ENCODE measurements around the gene INPP4A.

Gene INPP4A

GRCh38 chr2:98478088-98478551 lies 33.5 kb downstream of the INPP4A start:
- DNase-seq, result no peak

- DNase-seq, result no peak
Measured at GRCh38 chr2:98478907-98479306, 34.2 kb downstream of the INPP4A start.

DNA sequence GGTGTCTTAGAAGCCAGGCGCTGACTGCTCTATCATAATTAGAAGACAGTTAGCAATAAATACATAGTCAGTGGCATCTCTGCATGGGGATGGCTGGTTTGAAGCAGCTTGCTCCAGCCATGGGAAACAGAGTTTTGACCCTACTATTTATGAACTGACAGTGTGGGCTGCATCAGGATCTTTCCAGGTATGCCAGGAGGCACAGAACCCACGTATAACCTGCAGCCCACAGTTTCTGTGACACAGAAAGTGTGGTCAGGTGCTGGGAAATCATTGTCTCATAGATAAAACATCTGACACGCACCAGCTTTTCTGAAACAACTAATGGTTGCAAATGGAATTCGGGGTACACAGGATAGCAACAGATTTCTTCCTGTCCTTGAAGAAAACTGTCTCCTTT lies 34.7 kb downstream of the INPP4A start:
- DNase-seq, result no peak

- no peak for DNase-seq
Measured at GRCh38 chr2:98479959-98480524, 35.4 kb downstream of the INPP4A start.

DNA sequence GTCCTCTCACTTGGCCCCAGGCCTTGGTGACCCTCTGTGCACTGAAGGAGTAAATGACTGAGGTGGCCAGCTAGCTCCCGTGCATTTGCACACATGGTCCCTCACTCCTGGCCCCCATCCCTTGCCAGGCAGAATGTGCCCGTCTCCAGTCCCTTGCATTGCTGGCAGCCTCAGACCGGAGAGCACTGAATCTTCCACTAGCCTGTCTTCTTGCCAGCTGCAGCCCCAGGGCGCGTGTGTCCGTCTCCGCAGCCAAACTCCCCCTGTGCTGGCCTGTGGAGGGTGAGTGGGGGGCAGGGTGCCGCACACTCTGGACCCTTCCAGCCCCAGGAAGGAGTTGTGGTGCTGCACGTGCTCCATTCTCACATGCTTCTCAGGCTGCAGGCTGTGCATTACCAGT lies 35.9 kb downstream of the INPP4A start:
- no peak for DNase-seq

DNA sequence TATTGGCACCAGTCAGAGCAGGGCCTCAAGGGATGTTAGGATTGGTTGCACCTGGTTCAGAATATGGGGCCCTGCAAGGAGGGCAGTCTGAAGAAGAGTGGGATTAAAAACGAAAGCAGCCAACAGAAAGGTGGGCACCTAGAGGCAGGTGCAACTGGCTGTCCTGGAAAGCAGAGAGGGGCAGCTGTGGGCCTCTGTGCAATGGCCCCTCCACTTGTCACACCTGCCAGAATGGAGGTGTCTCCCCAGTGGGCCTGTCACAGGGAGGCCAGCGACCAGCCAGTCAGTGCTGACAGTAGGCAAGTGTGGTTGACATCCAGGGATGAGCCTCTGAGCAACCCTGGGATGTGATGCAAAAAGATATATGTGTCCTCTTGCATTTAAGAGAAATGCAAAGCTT lies 37.7 kb downstream of the INPP4A start:
- no peak for DNase-seq

DNA sequence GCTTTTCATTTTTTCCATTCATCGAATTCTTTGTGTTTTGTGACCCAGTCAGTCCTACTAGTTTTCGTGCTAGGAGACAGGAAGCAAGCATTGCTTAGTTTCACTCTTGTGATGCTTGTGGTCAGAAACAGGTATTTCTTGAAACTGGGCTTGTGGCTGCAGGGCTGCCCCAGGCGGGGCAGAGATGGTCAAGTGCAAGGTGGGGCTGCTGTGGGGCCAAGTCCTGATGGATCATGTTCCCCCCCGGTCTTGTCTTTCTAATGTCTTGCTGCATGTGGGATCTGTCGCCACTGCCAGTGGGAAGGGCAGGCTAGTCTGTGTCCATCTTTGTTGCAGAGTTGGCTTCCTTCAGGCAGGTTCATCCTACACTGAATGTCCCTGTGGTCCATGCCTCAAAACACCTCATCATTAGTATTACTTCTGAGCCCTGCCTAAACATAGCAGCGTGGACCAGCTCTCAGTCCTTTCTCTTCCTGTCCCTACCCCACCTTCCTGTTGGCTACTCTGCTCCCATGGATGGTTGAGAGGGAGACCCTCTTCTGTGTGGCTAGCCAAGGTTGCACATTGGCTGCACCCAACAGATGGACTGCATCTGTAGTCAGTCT lies 38.7 kb downstream of the INPP4A start:
- no peak for DNase-seq

DNA sequence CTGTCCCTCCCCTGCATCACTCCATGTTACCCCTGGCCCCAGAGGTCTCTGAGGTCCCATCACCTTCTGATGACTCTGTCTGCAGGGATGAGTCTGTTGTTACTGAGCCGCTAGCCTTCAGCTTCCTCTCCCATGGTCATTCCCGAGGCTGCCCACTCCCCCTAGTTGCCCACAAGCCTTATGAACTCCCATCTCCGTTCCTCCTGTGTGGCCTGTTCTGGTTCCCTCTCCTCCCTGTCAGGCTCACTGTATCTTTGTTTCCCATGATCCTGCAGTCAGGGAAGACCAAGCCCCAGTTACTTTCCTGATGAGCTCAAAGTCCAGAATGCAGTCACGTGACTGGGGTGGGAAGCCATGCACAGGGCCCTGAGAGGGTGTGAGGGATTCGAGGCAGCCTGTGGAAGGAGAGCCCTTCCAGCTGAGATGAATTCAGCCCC lies 39.5 kb downstream of the INPP4A start:
- no peak for DNase-seq

DNA sequence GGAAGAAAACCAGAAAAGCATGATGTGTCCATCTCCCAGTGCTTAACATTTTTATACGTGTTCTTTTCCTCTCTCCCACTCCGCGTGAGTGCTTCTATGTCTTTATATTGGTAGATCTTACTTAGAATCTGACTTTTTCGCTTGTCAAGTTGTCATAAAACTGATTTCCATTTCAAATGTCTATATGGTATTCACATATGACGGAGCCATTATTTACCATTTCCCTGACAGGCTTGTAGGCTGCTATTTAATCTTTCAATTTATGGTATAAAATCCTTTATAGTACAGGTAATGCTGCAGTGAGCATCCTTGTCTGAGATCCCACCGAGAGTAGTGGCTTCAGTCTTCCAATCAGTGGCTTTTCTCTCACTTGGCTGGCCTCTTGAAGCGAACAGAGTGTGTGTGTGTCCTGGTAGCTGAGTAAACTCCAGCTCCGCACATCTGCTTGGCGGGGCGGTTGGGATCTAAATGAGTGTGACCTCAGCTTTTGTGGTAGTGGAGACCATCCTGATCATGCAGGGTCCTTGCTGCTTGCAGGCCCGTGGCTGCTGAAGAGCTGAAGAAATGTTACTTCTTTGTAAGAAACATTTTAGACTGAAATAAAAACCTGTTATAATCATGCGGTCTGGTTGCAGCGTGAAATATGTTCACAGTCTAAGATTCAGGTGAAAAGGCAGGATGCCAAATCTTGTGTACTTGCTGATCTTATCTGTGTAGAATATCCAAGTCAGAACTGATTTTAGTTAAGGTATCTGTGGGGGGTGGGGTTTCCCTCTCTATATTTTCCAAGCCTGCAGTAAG lies 40.2 kb downstream of the INPP4A start:
- DNase-seq, result no peak

- no peak for DNase-seq
Measured at GRCh38 chr2:98485453-98485755, 40.7 kb downstream of the INPP4A start.

DNA sequence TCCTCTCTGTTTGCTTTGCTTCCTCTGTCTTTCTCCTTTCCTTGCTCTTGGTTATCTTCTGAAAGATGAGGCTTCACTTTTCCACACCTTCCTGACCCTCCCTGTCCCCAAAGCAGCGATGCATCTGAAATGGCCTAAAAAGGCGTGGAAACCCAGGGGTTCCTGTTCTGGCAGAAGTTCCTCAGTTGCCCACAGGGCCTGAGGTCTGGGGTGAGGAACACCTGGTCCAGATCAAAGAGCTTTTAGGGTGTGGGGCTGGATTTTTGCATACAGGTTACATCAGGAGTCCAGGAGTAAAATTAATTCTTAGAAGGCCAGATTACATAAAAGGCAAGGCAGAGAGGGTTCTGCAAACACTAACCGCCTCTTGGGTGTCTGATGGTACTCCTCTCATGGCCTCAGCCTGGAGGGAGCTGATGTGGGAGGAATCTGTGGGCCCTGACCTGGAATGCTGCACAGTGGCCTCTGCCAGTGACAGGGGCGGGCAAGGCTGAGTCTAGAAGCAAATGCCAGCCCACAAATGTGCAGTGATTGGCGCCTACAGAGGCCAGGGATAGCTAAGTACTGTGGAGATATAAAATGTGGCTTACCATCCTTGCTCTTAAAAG lies 41.8 kb downstream of the INPP4A start:
- no peak for DNase-seq

- DNase-seq, result no peak
Measured at GRCh38 chr2:98487101-98487805, 42.6 kb downstream of the INPP4A start.

- no peak for DNase-seq
Measured at GRCh38 chr2:98487806-98488189, 43.1 kb downstream of the INPP4A start.

DNA sequence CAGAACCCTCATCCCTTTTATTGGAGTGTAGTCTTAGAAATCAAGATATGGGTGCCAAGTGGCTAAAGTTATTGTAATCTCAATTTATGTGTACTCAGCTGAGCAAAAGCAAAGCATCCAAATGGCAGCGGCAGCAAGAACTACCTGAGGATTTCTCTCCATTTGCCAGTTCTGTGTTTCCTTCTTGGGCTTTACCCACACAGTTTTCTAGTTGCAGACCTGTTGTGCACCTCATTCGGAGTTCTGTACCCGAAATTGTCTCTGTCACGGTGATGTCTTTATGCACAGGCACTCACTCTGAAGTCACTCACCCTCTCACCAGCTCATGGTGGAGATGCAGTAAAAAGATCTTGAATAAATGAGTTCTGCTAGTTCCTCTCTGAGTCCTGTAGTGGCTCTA lies 43.6 kb downstream of the INPP4A start:
- DNase-seq, result no peak

DNA sequence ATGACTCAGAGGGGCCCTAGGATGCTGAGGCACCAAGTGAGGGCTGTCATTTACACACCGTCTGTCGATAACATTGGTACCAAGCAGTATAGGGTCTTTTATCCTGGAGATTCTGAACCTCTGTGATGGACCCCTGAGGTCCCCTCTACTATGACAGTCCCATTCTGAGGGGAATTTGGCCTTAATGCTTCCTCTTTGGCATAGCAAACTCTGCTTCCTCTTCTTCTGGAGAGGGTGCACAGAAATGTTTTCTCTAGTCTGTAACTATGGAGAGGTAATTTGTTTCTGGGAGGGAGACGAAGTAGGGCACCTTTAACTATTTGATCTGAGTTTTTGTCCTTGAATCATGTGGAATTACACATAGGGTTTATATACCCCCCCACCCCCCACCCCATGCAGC lies 44.8 kb downstream of the INPP4A start:
- no peak for DNase-seq

DNA sequence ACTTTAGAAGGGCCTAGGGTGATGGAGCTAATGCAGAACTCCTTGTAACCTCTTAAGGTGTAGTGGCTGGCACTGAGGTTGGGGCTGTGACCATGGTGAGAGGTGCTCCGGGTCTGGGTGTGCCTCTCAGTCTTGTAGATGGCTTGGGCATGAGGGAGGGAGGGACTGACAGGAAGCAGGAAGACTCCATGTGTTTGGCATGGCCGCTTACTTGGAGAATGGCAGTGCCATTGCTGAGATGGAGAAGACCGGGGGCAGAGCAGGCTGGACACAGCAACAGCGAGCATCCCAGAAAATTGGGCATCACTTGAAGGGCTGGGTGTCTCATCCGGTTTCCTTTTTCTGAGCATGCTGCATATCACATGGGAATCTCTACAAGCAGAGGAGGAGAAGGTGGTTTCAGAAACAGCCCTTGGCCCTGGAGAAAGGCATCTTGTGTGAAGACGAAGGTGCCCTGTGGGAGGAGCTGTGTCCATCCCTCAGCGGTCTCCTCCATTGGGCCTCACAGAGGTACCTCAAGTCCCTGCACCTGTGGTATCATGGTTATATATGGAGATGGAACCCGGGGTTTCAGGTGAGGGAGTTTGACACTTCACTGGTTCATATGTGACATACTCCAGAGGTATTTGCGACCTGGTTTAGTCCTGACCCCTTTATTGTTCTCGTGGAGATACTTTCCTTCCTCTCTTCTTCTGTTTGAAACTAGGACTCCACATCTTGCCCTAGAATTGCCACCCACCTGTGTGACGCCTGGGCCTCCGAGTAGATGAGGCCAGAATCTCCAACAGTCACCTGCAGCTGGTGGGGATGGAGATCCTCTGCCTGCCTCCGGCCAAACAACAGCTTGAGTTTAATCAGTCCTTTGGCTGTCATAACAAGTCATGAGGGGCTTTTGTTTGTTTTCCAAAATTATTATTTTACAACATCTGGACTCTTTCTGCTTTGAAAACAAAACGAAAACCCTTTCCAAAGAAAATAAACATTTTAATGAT lies 45.6 kb downstream of the INPP4A start:
- no peak for DNase-seq

- no peak for DNase-seq
Measured at GRCh38 chr2:98492441-98492840, 47.8 kb downstream of the INPP4A start.

DNA sequence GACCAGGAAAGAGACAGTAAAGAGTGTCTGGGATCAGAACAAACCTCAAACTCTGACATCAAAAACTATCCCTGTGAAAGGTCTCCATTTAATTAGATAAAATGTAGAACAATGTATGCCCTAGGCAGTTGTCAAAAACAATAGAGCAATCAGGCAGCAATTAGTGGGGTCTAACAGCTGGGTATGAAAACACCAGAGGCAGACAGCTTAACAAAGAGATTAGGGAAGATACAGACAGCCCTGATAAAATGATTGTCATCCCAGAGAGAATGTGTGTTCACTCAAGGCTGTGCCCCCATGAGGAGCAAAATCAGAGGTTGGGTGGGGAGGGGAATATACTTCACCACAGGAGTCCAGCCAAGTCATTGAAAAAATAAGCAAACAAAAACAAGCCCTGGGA lies 50.0 kb downstream of the INPP4A start:
- no peak for DNase-seq

GRCh38 chr2:98496750-98497493 lies 52.3 kb downstream of the INPP4A start:
- DNase-seq, result no peak

GRCh38 chr2:98498703-98499440 lies 54.2 kb downstream of the INPP4A start:
- no peak for DNase-seq

DNA sequence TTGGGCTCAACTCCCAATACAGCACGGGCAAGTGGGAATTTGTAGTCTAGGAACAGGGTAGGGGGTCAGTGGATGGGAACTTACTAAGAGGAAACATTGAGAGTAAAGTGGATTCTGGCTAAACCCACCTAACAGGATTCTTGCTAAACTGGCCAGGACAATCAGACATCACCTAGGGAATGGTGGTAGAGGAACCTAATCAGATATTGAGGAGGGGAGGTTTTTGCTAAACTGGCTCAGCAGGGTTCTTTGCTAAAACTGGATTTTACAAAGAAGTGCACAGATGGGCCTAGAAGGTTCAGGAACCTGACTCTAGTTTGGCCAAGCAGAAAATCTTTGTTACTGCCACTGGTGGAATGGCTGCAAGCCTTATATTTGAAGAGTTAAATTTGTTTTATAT lies 55.9 kb downstream of the INPP4A start:
- DNase-seq, result no peak

Measured in NCI-H510A (cell line).